Activated CD4-positive, alpha-beta T cell treated with anti-CD3 and anti-CD28 coated beads, Interleukin-10, Interleukin-2, amounts not matched to agents 100 ng/mL and 50 ng/mL, durations not matched to agents 16 hours and 8 hours (primary cell): Measurements from ENCODE around the gene GUK1.

Source experiments
- DNase-seq: peaks from one replicate; pipeline ENCODE4 v3.0.0-alpha.2; 2020

The GUK1 gene

DNA sequence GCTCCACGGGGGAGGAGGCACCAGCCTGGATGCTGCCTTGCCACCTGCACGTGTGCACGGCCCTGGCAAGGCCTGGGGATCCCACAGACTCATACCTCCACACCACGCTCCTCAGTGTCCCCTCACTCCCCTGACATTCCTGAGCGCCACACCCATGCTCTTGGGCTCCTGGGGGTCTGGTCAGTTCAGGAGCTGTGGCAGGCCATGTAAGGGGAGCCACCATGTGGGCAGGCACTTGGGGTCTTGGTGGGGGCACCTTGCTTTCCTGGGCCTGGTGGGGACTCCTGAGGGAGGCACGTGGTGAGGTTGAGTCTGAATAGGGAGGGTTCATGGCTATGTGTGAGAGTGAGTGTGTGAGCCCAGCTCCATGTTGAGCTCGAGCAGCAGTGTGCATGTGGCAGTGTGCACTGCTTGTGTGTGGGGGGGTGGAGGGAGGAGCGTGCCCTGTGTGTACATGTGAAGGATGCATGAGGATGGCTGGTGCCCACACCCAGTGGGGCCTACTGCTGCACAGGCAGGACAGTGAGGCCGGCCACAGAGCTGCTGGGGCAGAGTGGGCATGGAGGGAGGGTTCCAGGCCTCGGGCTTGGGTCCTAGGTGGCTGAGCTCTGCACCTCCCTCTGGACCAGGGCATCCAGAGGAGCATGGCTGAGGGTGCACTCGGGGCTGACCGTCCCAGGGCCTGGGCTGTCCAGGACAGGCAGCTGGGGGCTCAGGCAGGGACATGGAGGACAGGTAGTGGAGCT is 11.3 kb downstream of the GUK1 start:
- no peak for DNase-seq

DNA sequence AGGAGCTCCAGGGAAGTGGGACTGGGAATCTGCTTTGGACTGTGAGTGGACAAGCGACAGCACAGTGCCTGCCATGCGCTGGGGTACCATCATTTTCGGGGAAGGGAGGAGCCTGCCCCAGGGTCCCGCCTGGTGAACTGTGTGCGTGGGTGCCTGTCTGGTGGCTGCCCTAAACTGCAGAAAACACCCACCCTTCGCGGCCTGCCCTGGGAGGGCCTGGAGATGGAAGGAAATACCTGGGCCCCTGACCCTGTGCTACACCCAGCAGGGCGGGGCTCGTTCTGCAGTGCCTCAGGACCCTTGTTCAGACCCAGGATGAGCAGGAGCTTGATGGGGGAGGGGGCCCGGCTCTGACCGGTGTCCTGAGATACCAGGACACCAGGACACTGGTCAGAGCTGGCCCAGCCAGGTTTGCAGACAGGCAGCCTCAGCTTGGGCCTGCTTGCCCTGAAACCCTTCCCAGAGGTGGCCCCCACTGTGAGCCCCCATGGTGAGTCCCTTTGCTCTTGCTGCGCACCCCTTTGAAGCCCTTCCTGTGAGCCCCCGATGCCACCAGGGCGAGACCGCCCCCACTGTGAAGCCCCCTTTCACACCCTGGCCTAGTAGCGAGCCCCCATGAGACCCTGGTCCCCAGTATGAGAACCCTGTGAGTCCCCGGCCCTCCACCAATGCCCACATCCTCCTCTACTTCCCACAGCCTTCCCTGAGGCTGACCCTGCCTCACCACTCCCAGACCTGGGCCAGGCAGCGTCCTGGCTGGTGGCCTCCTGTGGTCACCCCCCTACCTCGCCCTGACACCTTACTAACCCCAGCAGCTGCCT is 12.2 kb downstream of the GUK1 start:
- no peak for DNase-seq

DNA sequence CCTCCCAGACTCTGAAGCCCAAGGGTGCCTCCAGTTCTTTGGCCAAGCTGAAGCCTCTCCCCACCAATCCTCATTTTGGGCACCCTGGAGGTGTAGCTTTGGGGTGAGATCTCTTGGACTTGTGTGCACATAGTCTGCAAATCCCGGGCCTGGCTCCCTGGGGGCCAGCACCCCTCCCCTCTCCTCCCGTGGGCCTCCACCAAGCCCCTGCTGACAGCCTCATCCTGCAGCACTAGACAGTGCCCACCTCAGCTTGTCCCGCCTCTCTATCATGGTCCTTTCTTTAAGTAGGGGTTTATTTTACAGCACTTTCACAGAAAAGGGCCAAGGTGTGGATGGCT is 12.8 kb downstream of the GUK1 start:
- no peak for DNase-seq

DNA sequence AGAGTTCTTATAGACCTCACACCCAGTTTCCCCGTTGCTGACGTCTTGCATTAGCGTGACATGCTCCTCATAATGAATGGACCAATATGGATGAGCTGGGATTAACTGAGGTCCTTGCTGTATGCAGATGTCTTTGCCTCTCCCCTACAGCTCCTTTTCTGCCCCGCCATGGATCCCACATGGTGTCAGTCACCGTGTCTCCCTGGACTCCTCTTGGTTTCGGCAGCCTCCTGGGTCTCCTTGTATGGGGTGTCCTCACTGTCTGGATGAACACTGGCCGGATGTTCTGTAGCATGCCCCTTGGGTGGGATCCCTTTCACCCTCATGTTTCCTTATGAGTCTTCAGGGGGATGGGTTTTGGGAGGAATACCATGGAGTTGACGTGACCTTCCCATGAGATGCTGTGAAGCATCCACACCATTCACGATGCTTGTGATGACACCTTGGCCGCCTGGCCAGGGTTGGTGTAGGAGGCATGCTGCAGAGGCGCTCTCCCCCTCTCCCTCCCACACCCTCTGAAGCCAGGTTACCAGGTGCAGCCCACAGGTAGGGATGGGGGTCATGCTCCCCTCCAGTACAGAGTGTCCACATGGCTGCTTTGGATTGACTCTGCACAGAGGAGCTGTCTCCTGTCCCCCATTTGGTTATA is 14.1 kb downstream of the GUK1 start:
- DNase-seq: no peak

DNA sequence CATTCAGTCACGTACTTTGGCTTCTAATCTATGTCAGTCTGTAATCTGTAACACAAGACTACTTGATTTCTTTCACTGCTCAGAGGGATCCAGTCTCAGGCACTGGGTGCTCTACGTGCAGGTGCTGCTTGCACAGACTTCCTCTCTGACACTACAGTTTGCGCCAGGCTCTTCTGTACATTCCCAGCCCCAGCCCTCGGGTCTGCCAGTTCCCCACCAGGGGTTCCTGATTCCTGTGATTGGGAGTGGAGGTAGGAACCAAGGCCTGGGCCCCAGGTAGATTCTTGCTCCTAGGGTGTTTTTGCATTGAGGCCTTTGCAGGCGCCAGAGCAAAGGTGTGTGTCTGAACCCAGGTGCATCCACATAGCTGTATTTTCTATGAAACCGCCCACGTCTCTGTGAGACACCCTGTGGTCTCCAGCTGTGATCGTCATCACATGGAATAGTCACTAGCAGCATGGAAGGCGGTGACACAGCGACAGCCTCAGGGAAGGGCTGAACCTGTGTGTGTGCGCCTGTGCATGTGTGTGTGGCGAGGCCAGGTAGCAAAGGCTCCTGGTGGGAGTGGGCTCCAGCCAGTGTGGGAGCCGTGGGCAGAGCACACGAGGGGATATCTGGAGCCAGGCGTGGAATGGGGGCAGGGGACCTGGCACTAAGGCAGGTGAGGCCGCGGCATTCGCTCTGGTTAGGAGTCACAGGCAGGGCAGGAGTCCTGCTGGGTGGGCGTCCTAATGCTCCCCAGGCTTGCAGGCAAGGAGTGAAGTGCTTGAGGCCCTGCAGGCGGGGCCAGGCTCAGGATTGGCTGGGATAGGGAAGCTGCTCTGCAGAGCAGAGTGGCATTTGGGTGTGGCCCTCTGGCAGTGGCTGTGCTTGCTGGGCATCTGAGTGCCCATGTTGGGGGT is 14.8 kb downstream of the GUK1 start:
- DNase-seq: no peak

DNA sequence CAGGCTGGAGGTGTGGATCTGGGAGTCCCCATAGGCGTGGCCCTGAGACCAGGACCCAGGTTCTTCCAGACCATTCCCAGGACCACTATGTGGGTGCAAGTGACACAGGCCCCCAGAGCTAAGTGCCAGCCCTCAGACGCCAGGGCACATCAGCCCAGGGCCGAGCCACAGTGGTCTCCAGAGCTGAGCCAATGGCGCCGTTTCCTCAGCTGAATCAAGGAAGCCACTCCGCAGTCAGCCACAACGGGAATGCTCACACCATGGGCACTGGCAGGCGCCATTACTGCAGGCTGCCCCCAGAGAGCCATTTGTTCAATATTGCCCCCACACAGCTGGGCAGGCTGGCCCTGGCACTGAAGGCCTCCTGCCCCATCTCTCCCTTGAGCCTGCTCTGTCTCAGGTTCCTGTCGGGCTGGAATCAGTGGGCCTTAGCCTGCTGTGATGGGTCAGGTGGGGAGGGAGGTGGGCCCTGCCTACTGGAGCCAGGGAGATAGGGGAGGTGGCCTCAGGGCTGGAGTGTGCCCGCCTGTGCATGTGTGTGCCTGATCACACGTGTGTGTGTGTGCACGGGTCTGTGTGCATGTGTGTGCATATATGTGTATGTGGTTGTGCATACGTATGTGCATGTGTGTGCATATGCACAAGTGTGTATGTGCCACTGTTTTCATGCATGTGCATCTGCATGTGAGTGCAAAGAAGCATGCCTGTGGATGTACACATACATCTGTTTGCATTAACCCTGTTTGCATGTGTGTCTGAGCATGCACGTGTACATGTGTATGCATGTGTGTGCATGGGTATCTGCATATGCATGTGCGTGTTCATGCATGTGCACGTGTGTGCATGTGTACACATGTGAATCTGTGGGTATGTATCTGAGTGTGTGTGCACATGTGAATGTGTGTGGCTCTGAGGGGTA is 15.8 kb downstream of the GUK1 start:
- no peak for DNase-seq

DNA sequence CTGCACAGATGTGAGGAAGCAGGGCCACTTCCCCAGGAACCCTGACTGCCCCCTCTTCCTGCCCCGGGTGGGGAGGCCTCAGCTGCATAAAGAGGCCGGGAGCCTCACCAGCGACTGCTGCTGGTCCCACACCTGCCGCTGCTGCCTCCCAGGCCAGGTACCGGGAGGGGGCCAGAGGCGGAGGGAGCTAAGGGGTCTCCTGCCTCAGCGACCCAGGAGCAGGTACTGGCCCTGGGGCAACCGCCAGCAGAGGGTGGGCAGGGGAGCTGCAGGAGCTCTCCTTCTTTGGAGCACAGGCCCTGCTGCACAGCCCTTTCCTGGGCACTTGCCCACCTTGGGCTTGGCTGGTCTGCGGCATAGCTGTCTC is 16.4 kb downstream of the GUK1 start:
- DNase-seq: no peak

DNA sequence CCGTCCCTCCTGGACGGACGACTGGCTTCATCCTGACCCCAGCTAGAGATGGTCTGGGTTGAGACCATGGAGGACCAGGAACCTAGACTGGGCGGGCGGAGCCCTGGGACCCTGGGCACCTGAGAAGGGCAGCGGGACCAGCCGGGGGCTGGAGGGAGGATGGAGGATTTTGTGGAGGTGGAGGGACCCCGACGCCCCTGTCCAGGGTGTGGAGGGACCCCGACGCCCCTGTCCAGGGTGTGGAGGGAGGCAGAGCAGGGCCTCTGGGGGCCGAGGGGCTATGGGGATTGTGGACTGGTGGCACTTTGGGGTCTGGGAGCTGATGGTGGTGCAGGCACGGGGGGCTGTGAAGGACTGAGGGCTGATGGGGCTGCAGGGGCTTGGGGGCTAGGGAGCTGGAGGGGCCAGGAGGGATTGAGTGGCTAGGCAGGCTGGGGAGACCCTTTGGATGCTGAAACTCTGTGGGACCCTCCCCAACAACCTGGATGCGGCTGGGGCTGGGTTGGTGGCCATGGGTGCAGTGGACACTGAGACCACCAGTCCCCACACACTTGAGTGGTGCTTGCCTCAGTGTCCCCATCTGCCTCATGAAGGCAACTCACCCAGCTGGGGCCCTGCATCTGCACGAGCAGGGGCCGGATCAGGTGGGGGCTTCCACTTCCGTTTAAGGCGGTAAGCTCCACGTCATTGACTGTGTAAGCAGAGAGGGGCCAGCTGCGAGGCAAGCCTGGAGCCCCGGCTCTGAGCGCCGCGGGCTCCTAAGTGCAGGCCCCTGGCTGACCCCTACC is 17.1 kb downstream of the GUK1 start:
- no peak for DNase-seq

DNA sequence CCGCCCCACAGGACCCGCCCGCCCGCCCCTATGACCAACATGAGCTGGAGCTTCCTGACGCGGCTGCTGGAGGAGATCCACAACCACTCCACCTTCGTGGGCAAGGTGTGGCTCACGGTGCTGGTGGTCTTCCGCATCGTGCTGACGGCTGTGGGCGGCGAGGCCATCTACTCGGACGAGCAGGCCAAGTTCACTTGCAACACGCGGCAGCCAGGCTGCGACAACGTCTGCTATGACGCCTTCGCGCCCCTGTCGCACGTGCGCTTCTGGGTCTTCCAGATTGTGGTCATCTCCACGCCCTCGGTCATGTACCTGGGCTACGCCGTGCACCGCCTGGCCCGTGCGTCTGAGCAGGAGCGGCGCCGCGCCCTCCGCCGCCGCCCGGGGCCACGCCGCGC is 17.6 kb downstream of the GUK1 start:
- DNase-seq: no peak

DNA sequence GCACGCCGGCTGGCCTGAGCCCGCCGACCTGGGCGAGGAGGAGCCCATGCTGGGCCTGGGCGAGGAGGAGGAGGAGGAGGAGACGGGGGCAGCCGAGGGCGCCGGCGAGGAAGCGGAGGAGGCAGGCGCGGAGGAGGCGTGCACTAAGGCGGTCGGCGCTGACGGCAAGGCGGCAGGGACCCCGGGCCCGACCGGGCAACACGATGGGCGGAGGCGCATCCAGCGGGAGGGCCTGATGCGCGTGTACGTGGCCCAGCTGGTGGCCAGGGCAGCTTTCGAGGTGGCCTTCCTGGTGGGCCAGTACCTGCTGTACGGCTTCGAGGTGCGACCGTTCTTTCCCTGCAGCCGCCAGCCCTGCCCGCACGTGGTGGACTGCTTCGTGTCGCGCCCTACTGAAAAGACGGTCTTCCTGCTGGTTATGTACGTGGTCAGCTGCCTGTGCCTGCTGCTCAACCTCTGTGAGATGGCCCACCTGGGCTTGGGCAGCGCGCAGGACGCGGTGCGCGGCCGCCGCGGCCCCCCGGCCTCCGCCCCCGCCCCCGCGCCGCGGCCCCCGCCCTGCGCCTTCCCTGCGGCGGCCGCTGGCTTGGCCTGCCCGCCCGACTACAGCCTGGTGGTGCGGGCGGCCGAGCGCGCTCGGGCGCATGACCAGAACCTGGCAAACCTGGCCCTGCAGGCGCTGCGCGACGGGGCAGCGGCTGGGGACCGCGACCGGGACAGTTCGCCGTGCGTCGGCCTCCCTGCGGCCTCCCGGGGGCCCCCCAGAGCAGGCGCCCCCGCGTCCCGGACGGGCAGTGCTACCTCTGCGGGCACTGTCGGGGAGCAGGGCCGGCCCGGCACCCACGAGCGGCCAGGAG is 18.3 kb downstream of the GUK1 start:
- no peak for DNase-seq

DNA sequence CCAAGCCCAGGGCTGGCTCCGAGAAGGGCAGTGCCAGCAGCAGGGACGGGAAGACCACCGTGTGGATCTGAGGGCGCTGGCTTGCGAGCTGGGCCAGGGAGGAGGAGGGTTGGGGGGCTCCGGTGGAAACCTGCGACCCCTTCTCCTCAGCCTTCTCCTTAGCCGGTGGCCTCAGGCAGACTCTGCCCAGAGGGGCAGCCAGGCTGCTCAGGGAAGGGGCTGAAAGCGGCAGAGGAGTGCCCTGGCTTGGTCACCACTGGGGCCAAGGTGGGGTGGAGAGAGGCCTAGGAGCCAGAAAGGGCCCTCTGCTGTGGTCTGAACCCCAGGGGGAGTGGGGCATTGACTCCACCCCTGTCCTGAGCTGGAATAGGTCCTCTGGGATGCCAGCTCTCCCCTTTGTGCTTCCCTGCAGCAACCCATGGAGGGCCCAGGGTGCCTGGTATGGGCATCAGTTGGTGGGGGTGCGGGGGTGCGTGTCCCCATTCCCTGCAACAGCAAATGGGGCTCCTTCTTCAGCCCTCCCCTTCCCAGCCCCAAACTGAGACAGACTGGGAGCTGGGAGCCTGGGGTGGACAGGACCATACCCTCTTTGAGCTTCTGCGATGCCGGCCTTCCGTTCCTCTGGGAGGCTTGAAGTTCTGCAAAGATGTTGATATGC is 19.1 kb downstream of the GUK1 start:
- no peak for DNase-seq

DNA sequence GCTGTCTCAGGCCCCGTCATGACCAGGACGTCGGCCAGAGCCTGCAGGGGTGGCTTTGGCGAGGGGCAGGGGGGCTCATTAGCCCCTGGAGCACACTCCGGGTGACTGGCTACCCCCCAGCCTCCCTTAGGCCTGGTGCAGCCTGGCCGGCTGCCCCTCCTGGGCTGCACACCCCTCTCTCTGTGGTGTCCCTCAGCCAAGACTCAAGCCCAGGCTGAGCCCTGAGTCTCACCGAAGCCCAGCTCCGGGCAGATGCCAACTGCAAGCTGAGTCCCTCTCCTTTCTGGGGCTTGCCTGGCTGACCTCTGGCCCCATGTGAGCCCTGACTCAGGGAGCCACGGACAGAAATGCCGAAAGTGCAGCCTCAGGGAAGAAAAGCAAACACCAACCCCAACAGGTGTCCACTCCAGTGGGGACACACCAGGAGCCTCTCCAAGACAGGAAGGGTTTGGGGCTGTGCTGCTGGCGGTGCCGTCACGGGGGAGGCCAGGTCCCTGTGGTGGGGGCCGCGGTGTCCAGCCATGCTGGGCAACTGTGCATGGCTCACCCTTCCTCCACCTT is 20.2 kb downstream of the GUK1 start:
- no peak for DNase-seq

DNA sequence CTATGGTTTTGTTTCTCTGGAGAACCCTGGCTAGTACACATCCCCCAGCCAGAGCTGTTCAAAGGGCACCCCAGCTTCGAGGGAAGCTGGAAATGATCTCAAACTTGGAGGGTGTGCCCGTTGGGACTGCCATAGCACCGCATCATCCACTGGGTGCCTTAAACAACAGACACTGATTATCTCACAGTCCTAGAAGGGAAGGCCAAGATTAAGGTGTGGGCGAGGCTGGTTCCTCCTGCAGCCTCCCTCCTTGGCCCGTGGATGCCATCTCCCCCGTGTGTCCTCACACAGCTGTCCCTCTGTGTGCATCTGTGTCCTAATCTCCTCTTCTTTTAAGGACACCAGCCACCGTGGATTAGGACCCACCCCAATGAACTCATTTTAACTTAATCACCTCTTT is 21.3 kb downstream of the GUK1 start:
- no peak for DNase-seq

DNA sequence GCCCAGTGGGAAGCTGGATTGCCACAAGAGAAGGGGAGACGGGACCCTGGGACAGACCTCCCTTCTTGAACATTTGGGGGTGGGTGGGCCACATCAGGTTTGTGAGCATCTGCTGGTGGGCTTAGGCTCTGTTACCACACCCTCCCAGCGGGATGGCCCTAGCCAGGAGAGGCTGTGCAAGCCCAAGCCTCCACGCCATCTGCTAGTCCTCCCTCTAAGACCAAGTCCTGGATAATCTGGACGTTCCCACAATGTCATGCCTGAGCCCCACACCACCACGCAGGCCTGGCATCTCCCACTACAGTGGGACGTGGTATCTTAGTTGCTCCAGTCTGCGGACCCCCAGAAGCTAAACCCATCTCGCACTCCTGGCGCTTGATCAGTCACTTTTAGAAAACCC is 21.8 kb downstream of the GUK1 start:
- DNase-seq: no peak

DNA sequence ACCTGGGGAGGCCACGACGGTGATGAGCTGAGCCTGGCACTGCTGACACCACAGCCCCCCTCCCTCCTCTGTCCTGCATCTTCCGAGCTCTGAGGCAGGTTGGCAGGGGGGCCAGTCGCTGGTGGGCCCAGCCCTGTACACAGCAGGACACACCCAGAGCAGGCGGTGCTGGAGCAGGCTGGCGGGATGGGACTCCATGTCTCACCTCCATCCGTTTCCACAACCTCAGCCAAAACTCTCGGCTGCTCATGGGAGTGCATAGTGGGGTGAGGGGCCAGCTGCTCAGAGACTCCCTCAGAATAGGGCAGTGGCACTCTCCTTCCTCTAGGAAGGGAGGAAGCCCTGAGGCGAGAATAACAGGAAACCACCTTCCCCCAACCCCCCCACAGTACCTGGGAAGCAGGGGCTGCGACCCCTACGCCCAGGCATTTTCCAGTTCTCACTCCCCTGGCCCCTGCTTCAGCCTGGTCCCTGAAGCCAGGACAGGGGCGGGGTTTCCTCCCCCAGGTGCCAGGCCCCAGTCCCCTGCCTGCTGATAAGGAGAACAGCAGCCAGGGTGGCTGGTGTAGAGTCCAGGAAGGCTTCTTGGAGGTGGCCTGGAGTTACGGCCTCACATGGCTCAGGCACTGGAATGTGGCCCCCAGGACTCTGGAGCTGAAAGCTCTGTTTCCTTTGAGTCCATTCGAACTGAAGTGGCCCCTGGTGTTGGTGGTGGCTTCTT is 22.4 kb downstream of the GUK1 start:
- DNase-seq: no peak

DNA sequence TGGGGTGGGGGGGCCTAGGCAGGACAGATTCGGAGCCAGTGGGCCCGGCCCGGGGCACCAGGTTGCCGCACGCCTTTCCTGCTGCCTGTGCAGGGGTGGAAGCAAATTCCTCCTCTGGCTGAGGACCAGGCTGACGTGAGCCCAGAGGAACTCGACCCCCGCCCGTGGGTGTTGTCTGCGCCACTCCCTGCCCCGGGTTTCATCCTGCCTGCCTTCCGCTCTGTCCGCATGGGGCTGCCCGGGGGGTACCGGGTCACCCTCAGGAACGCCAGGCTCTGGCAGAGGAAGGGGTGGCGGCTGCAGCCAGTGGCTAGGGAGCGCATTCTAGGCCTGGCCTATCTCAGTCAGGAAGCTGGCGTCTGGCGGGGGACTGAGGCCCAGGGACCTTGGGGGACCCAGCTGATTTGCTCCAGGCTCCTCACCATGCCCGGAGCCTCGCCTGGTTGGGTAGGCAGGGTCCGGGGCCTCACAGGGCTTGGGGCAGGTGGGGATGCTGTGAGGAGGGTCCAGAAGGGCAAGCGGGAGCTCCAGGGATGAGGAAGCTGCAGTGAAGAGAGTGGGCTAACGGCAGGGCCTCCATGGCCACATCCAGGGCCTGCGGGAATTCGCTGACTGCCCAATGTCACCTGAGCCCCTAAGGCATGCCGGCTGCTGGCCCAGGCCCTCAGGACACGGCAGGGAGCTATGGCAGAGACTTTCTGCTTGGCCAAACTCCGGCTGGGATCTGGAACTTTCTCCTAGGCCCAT is 23.1 kb downstream of the GUK1 start:
- DNase-seq: no peak

DNA sequence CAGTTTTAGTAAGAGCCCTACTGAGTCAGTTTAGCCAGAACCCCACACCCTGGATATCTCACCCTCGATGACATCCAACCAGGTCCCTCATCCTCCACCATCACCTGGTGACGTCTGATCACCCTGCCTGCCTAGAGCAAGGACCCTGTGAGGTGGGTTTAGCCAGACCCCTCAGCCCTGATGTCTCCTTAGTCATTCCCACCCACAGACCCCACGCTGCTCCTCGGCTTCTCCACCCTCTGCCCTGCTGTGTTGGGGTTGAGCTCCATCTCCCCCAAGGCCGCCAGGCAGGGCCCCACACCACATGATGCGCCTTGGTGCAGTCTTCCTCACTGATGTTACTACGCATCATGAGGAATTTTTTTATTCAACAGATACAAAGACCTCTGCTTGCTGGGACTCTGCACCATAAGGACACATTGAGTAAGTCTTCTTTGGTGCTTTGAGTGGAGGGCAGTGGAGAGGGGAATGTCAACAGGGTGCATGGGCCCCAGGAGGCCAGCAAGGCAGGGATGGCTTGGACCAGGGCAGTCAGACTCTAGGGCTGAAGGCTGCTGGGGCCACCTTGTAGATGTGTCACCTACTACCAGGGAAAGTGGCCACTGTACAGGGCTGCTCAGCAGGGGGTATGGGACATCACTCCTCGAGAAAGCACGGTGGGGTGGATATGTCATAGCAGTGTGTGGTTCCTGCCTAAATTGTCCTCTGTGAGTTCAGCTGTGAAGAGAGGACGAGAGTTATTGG is 23.9 kb downstream of the GUK1 start:
- DNase-seq: no peak
